Cardiac muscle cell (in vitro differentiated cells and primary cell): ENCODE results near the gene GOLGA8J. TPM values are rescaled to one million over a fixed set of nuclear protein-coding genes. Genes with fewer than 3 reads are reported as not detected.
"Not testable (repeated sequence)": the region's sequence is repeated elsewhere in the genome, so short reads cannot be mapped to it uniquely, and the experiment has no call there.

ENCODE experiments used
- DNase-seq, 2 donors: peaks; one replicate each; pipeline versions ENCODE4 v3.0.0 to v3.0.0-alpha.2; 2010 to 2017; ENCODE audit warnings: low read depth in 1 of 2, low spot score in 1 of 2
- H3K27ac ChIP-seq: fragments of 200-600 bp; sonication (generic); 2 replicates; pipeline ENCODE4 v1.5.1; 2016
- H3K27me3 ChIP-seq: fragments of 200-600 bp; sonication (generic); 2 replicates; pipeline ENCODE4 v1.6.0; 2016; ENCODE audit warnings: control low read depth
- H3K36me3 ChIP-seq: fragments of 200-600 bp; sonication (generic); 2 replicates; pipeline ENCODE4 v1.5.1; 2016; ENCODE audit warnings: control low read depth
- H3K4me1 ChIP-seq: fragments of 200-600 bp; sonication (generic); 2 replicates; pipeline ENCODE4 v1.8.1; 2017; ENCODE audit warnings: low read depth, mild to moderate bottlenecking, mixed run types
- H3K4me3 ChIP-seq: fragments of 200-600 bp; sonication (generic); 2 replicates; pipeline ENCODE4 v1.5.1; 2016; ENCODE audit warnings: mild to moderate bottlenecking
- H3K9me3 ChIP-seq: fragments of 200-600 bp; sonication (generic); 2 replicates; pipeline ENCODE4 v1.5.1; 2017; ENCODE audit warnings: low read depth, mild to moderate bottlenecking, control low read depth
- CTCF ChIP-seq: IDR thresholded peaks from 2 replicates; pipeline ENCODE4 v1.5.1; 2012; ENCODE audit warnings: low read depth, mild to moderate bottlenecking, low read length
- polyA plus RNA-seq: library from polyadenylated mRNA; unstranded; fragments of >200 nt; fragmentation: Nextera tagmentation; extraction: Ambion mirVana; gene quantifications from 2 replicates; pipeline ENCODE4 v1.2.1, GENCODE V29; 2016
- total RNA-seq: library from RNA; depleted of rRNA; stranded (reverse); fragments of >200 nt; gene quantifications from 2 replicates; pipeline ENCODE4 v1.2.3, GENCODE V29; 2016

The GOLGA8J gene
- total and polyA plus RNA-seq, 2 experiments from 2014 or later: not detected

- H3K4me3 ChIP-seq: no peak overlapping the region
- peaks cover 4% of the 10 kb centered on the region for H3K4me1 ChIP-seq
- no peaks in the 10 kb centered on the region for H3K9me3 ChIP-seq
- no peaks in the 10 kb centered on the region for H3K27me3 ChIP-seq
- no peak overlapping the region for H3K27ac ChIP-seq
- no peaks in the 10 kb centered on the region for H3K36me3 ChIP-seq
- peak in 1 of 2 donors; percentile 38 for DNase-seq
- no peak for TF ChIP-seq CTCF
These were observed 17.5 kb upstream of the GOLGA8J start for GRCh38 chr15:30065025-30065801.

GRCh38 chr15:30068326-30068725 is 14.4 kb upstream of the GOLGA8J start:
- no peaks in the 10 kb centered on the region for H3K27me3 ChIP-seq
- H3K4me3 ChIP-seq: no peak overlapping the region
- H3K36me3 ChIP-seq: no peaks in the 10 kb centered on the region
- DNase-seq: no peak
- H3K27ac ChIP-seq: no peak overlapping the region
- no peak for TF ChIP-seq CTCF
- peaks cover 7% of the 10 kb centered on the region for H3K4me1 ChIP-seq
- no peaks in the 10 kb centered on the region for H3K9me3 ChIP-seq

GRCh38 chr15:30072630-30073029 is 10.1 kb upstream of the GOLGA8J start:
- peaks cover 3% of the 10 kb centered on the region for H3K4me1 ChIP-seq
- H3K9me3 ChIP-seq: no peaks in the 10 kb centered on the region
- no peak for DNase-seq
- no peak overlapping the region for H3K27ac ChIP-seq
- H3K27me3 ChIP-seq: no peaks in the 10 kb centered on the region
- no peaks in the 10 kb centered on the region for H3K36me3 ChIP-seq
- TF ChIP-seq CTCF: no peak
- H3K4me3 ChIP-seq: no peak overlapping the region

GRCh38 chr15:30073915-30074314 is 8.8 kb upstream of the GOLGA8J start:
- no peak for TF ChIP-seq CTCF
- no peaks in the 10 kb centered on the region for H3K9me3 ChIP-seq
- H3K4me1 ChIP-seq: peaks cover 3% of the 10 kb centered on the region
- no peaks in the 10 kb centered on the region for H3K36me3 ChIP-seq
- H3K27ac ChIP-seq: no peak overlapping the region
- H3K4me3 ChIP-seq: no peak overlapping the region
- no peaks in the 10 kb centered on the region for H3K27me3 ChIP-seq
- no peak for DNase-seq

- H3K27me3 ChIP-seq, H3K4me3 ChIP-seq, H3K27ac ChIP-seq, H3K9me3 ChIP-seq, H3K4me1 ChIP-seq, H3K36me3 ChIP-seq: not testable (repeated sequence)
- DNase-seq: peak in 1 of 2 donors; percentile 82
These were observed 1.9 kb upstream of the GOLGA8J start for GRCh38 chr15:30080816-30081215.

GRCh38 chr15:30097827-30098226 is 15.1 kb downstream of the GOLGA8J start:
- DNase-seq, H3K4me3 ChIP-seq, H3K36me3 ChIP-seq: not testable (repeated sequence)

GRCh38 chr15:30102890-30103289 is 20.1 kb downstream of the GOLGA8J start:
- not testable (repeated sequence) for H3K4me3 ChIP-seq, H3K9me3 ChIP-seq, H3K36me3 ChIP-seq, H3K4me1 ChIP-seq, DNase-seq, H3K27ac ChIP-seq, H3K27me3 ChIP-seq

More at GRCh38 chr15:30097827-30098226, 15.1 kb downstream of the GOLGA8J start:
- not testable (repeated sequence) for H3K4me1 ChIP-seq, H3K9me3 ChIP-seq, H3K27ac ChIP-seq, H3K27me3 ChIP-seq

GRCh38 chr15:30103941-30104507 is 21.3 kb downstream of the GOLGA8J start:
- not testable (repeated sequence) for H3K27me3 ChIP-seq, H3K4me1 ChIP-seq, H3K36me3 ChIP-seq, H3K27ac ChIP-seq, H3K9me3 ChIP-seq, DNase-seq
- H3K4me3 ChIP-seq: peak overlapping the region; percentile 36

- H3K27ac ChIP-seq, DNase-seq, H3K4me1 ChIP-seq, H3K36me3 ChIP-seq, H3K9me3 ChIP-seq, H3K27me3 ChIP-seq, H3K4me3 ChIP-seq: not testable (repeated sequence)
These were observed 27.8 kb downstream of the GOLGA8J start for GRCh38 chr15:30110591-30110990.
